Activated T-cell treated with anti-CD3 and anti-CD28 coated beads, Interleukin-2, amount 50 U/mL, for 1 hour (primary cell): ENCODE data around the gene RELN.

Experiments used
- DNase-seq: peaks from one replicate; pipeline ENCODE4 v3.0.0-alpha.2; 2020

RELN gene

DNA sequence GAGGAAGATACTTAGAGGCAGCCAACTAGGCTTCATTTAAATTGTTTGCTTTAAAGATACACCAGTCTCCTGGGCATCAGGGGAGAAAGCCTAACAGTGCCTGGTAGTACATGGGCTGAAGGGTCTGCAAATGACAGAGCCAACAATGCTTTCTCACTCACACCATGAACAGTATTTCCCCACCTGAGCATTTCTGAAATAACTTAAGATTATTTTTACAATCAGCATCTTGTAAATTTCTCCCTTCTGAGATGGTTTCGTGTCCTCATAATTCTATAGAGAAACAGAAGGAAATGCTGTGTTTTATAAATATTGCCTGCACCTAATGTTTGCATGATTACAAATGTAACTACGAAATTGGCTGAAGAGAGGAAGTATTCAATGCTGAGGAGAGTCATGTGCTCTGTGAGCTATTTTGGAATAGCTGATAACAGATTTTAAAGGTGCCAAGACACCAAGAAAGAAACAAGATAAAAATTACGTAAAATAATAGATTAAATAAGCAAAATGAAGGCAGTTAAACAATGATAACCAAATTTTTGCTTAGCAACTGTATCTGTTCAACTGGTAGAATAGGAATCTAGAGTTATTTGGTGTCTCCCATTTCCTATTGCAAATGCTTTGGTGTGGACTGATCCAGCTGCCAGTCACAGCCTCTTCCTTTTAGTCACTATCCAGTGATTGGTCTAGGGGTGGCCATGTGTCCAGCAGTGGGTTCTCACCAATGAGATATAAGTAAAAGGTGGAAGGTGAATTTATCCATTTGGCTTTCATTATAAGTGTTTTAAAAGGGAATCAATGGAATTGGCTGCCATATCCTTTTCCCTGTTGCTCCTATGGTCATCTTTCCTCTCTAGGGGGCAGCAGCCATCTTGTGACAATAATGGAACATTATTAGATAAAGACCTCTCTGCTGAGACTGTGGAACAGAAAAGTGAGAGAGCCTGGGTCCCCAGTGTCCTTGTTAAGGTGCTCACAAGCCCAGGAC, 375.5 kb downstream of the RELN start:
- DNase-seq: no peak

DNA sequence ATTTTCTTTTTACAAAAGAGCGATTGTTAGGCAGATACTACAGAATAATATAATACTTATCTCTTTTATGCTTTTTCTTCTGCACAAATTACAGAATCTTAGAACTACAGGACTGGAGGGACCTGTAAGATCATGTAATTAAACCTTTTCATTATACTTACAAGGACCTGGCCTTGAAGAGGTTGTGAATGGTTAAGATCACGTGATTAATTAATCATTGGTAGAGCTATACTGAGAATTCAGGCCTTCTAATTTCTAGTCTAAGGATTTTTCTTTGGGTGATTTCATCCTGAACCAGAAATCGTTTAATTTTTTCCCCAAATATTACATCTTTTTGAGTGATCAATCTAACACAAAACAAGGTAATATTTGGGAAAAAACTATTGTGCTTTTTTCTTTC, 379.7 kb downstream of the RELN start:
- no peak for DNase-seq

DNA sequence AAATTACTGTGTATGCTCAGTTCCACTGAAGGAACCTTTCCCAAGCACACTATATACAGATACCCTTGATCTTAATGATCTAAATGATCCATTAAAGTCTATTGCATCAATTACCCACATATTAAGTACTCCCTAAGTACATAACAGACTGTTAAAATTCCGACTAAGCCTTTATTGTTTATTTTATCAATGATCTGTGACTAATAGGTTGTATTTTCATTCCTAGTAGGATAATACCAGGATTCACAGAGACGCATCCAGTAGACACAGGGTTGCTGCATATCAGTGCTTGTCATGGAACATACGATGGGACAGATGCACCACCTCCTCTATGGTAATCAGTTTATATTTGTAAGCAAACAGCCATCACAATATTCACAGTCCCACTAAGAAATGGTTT, 383.8 kb downstream of the RELN start:
- DNase-seq: no peak

DNA sequence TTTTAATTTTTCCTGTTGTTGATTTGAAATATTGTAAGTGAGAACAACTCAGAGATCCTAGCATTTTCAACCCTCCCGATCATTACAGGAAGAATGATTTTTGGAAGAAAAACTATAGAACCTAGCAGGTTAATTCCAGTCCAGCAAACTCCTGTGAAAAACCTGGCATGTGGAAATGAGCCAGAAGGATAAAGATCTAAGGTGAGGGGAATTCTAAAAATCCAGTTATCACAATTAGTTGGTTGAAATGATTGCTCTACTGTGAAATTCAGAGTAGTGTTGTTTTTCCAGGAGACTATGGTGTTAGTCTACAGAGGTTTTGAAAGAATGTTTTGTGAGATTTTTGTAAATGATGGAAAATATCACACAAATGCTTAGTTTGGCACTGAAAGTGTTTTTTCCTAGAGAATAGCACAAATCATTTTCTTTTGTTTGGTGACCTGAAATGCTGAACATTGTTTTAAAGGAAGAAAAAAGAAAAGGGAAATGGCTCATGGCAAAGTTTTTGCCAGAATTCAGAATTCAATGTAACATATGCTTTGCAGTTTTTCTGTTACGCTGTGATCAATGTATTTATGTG, 391.0 kb downstream of the RELN start:
- DNase-seq: no peak

DNA sequence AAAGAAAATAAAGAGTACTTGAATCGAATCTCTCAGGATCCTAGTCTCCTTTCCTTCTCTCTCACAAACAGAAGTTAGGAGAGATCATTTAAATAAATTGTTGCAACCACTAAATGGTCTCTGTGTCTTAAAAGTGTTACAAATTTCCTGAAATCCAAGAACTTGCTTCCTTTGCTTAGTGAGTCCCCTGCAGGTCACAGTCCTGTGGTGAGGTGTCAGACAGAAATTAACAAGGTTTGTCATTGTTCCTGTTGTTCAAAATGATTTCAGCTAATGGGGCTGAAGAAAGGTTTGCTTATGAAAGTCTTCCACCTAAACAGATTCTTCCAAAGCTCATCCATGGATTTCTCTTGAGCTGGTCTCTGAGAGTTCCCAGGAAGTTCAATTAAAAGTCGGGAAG, 391.9 kb downstream of the RELN start:
- no peak for DNase-seq

DNA sequence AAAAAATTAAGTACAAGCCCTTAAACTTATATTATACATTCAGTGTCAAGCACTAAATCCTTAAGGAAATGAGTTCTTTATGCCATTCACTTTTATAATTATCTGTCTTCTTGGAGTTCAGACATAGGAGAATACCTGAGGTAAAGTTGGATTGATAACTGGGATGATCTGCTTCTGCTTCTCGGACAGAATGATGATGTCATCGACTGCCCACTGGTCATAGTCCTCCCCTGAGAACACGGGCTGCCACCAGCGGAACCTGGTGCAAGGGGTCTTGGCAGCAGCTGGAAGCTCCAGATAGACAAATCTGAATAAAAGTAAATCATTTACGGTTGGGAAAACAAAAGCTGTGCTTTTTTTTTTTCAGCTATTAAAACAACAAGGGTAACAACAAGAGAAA, 395.3 kb downstream of the RELN start:
- no peak for DNase-seq

DNA sequence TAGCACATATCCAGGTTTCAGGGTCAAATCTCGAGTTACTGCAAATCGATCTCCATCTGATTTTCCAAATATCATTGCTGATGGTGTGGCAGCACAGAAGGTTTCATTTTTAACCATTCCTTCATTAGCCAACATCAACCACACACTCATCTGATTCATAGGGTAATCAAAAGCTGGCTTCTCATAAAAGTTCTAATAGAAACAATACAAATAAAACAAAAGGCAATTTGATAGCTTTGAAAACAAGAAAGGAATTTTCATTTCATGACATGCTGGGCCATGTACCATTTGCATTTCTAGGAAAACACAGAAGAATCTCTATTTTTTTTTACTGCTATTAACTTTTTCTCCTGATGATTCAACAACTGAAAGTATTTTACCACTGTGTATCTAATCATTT, 395.8 kb downstream of the RELN start:
- no peak for DNase-seq

DNA sequence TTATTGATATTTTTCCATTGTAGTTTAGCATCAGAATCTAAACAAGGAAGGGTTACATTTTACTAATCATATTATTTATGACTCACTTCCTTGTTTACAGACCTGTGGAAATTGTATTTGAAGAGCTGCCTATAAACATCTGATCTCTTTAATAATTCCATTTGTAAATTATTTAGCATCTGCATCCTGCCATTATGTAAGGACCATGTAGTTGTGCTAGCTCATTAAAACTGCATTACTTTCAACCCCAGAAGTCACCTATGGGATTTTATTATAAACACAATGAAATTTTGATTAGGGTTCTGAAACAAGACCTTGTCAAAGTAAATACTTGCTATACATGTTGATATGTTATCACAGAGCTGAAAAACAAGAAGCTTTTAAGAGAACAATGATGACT, 396.6 kb downstream of the RELN start:
- DNase-seq: no peak

DNA sequence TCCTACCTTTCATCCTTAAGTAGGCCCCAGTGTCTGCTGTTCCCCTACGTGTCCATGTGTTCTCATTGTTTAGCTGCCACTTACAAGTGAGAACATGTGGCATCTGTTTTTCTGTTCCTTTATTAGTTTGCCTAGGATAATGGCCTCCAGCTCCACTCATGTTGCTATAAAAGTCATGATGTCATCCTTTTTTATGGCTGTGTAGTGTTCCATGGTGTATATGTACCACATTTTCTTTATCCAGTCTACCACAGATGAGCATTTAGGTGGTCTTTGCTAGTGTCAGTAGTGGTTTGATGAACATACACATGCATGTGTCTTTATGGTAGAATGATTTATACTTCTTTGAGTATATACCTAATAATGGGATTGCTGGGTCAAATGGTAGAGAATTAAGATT, 397.3 kb downstream of the RELN start:
- no peak for DNase-seq

DNA sequence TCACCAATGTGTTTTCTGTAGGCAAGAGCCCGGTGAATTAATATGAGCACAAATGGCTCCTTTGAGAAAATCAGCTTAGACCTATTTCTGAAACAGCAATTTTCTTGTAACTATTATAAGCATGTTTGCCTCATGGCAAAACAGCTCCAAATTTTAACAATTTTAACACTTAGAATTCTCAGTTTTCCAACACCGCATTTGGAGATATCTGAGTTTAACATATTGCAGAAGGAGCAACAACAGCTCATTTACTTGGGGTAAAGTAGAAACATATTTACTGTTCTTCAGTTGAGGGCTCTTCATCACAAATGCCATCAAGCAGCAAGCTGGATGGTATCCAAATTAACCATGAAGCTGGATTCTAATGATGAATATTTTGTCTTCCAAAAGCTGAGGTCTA, 409.4 kb downstream of the RELN start:
- no peak for DNase-seq

DNA sequence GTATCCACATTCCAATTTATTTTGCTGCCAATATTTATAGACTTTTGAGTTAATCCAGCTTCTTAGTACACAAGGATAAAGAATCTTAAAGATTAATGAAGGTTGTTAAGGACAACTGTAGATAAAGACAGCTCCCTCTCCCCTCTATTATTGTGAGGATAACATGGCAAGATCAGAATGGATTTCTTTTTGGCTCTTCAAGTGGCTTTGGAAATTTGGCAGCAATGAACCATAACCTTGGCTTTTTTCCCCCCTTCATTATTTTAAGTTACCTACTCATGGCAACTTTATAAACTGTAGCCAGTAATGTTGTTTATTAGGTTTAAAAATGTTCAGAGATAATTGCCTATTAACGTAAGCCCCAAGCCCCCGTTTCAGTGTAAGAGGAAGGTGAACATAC, 412.4 kb downstream of the RELN start:
- no peak for DNase-seq

DNA sequence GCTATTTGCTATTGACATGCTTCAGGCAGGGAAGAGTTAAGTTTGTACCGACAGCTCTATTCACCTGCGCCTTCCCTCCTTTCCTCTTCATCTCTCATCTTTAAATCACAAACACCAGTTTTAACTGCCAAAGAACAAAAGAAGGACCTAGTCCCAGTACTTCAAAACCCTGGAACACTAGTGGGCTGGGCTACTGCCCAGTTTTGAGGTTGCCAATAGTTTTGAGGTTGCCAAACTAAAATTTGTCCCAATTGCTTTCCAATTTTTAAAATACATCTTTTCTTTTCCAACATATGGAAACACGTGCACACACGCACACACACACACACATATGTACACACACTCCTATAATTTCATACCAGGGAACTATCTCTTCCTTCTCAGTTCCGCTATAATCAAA, 412.8 kb downstream of the RELN start:
- no peak for DNase-seq

DNA sequence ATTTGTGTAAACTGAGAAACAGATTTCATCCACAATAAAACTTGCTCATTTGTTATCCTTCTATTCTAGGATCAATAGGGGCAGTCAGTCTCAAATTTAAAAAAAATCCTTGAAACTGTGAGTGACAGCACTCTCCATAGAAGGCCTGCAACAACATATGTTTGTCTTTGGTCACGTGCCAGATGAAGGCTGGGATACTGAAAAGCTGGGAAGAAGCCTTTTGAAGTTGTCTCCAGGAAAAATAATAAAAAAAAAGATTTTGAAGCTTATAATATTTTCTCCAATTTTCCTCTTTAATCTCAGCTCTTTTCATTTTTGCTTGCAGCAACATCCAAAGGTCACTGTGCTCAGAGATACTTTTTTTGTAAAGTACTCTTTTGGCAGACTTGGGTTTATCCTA, 414.9 kb downstream of the RELN start:
- no peak for DNase-seq

DNA sequence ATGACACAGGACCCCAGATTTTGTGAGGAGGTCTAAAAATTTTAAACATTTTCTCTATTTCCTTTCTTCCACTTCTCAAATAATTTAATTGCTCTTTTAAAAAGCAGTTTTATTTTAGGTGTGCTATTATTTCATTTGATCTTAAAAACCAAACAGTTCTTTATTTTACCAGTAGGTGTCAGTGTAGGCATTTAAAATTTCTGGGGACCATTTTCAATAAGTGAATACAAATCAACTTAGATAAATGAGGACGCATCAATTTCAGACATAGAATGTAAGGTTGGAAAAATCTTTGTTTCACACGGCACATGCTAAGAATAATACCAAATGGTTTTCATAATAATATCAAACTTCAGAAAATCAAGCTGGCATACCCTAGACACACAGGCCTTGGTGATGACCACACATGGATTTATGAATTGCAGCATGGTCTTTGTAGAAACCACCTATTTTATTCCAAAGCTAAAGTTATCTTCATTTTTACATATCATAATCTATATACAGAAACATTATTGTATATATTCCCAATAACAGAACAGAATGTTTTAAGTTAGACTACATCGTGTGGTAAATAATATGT, 415.9 kb downstream of the RELN start:
- DNase-seq: no peak

DNA sequence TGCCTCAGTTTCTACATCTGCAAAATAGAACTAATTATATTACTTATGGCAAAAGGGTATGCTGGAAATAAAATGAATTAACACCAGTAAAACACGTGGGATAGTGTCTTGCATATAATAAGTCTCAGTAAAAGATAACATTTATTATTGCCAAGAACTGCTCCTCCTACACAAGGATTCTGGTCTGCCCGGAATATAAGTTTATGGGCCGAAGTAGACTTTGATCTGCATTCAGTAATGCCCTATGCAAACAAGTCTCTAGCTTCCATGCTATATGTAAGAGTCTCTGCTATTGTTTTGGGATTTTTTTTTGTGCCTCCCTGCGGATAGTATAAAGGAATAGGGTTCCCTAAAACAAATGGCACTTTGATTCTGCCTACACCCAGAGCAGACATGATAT, 417.9 kb downstream of the RELN start:
- DNase-seq: no peak

DNA sequence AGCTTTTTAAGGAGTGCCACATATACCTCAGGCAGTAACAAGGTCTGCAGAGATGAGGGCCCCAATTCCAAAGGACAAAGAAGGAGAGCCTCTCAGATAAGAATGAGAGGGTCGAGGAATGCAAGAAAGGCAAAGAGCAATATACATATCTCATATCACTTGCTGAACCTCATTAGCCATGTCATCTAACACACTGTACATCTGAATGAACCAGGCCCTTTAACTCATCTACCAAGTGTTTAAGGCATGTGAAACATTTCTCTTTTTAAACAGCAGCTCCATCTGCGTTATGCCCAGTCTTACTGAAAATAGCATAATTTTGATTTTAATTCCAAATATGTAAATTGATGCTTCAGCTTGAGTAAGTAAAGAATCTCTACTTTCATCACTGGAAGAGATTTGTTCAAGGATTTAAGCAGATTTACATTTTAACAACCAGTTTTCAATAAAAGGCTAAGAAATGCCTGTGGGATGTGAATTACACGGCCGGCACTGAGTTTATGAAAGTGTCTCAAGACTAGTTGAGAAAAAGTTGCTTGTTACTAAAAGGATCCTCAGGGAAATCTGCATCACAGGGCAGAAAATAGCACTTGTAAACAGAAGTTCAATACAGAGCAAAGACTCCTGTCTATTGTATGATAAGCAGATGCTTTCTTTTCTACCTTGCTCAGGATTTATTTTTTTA, 419.7 kb downstream of the RELN start:
- no peak for DNase-seq

DNA sequence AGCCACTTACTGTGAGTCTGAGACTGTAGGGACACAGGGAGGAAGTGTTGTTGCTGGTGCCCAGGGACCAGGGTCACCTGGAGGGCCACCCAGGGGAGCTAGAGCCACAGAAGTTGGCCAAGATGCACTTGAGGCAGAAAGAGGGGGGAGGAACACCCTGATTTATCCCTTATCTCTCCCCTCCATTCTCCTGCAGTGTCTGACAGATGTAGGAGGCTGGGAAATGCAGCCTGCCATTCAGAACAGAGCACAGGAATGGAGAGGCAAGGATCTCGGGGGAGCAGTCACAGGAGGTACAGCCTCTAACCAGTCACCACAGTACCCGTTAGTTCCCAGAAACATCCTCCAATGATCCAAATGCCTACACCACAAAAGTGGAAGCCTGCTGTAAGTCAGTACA, 425.0 kb downstream of the RELN start:
- DNase-seq: no peak

DNA sequence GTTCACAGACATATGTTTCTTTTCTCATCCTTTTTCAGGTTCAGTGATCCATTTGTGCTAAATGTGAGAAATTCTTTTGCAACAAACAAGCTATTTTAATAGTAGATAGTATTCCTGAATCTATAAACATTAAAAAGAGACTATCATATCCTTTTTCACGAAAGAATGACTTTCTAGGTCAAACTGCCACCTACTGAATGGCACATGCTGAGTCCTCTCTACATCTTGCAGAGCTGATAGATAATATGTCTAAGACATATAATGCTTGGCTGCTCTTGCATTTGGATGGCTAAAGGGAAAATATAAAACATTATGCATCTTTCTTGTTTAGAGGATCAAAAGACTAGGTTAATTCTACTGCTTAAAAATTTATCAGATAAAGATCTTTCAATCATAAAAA, 429.3 kb downstream of the RELN start:
- no peak for DNase-seq

DNA sequence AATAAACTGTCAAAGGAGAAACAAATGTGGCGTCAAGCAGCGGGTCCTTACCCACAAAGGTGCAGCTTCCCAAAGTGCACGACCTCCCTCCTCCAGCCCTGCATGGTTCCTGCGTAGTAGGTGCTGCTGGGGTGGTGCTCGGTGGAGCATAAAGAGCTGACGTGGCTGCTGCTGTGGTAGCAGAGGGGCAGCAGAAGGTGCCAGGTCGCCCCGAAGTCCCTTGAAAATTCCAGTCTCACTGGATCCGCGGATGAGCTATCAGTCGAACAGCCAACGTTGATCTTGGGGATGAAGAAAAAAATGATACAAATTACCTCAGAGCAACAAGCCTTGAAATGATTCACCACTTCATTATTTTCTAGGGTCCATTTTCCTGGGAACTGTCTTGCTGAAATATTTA, 438.4 kb downstream of the RELN start:
- no peak for DNase-seq

DNA sequence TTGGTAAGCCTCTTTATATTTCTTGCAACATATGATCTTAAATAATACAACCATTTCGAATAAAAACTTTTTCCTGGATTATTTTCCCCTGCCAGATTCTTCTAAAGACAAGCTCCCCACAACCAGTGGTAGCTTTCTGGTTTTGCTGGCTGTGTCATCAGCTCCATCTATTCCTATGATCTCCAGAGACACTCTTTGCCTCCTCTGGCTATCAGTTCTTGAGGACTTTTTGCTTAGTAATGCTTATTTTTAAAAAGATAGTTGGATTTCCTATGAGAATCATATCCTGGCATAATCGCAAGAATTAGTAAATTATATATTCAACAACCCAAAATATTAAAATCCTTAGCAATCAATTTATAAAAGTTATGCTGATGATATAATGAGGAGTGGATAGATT, 439.7 kb downstream of the RELN start:
- no peak for DNase-seq

DNA sequence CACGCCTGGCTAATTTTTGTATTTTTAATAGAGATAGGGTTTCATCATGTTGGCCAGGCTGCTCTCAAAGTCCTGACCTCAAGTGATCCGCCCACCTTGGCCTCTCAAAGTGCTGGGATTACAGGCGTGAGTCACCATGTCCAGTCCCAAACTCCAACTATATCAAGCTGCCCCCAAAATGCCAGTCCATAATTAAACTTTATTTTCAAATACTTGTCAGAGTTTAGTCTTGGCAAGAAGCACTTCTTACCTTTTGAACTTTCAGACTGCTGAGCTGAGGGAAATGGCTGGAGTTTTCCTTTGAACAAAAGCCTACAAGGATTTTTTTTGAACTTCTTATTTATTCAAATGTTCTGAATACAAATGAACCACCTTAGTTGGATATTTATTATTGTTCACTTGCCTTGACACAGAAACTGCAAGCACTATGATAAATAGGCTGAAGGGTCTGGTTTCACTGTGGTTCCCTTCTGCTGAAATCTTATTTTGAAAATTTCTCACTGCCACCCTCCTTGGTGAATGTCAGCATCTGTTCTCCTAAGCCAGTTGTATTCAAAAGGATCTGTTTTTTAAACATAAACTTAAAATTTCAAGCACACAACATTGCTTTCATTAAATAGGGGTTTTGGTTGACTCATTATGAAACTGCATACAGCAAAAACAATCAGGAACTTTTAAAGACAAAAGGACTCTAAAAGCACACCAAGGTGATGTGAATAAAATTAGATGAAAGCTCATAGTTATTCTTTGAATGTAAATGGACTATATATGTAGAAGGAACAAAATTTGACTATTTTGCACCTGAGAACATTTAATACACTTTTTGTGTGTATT, 441.8 kb downstream of the RELN start:
- DNase-seq: no peak

DNA sequence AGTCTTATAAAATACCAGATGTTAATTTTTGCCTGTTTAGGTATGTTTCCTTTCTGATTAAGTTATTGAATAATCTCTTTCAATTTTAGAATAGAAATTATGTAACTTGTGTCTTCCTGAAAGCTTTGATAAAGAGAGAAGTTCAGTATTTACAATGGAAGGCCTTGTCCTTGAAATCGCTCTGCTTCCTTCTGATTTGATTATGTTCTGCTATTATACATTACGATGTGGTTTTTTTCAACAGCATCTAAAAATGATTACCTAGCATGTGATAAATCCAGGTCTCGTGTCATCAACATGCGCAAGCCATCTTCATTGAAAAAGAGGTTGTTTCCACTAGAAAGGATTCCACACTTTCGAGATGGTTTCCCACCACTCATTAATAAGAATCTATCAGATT, 447.0 kb downstream of the RELN start:
- DNase-seq: no peak

DNA sequence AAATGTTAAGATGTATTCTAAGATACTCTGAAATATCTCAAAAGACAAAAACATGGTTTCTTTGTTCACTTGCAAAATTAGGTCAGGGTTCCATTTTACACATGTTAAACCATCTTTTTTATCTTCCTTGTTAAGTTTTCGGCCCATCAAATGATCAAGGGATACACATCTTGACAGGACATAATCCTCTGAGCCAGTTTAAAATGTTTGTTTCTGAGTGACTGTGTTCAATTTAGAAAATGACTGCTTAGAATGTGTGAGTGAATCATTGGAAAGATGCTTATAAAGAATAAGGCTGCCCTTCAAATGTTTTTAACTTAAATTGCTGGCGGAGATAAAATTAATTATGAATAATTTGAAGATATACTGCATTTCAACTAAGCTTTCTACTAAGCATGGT, 447.5 kb downstream of the RELN start:
- DNase-seq: no peak
